ENCODE measurements around the gene ZFAND2B.

- TF ChIP-seq POLR2A (IDR thresholded peaks at IDR 0.05), result no peak
- no peak for TF ChIP-seq CTCF (IDR thresholded peaks at IDR 0.05)
Measured at GRCh38 chr2:219180961-219181360, 25.6 kb upstream of the ZFAND2B start.
